HG03103 (cell line): Measurements from ENCODE around the gene TGM2.
"Not testable (repeated sequence)": the region's sequence is repeated elsewhere in the genome, so short reads cannot be mapped to it uniquely, and the experiment has no call there.

Source experiments
- ATAC-seq: cut with Tn5 transposase; IDR thresholded peaks from one replicate; pipeline ENCODE4 v1.9.1; 2021; ENCODE audit warnings: low read depth; ENCODE audit not compliant: unreplicated experiment

TGM2 gene

GRCh38 chr20:38120625-38120988, 44.5 kb downstream of the TGM2 start:
- ATAC-seq, result no peak

- ATAC-seq, result no peak
Observed at GRCh38 chr20:38119446-38119845, 45.6 kb downstream of the TGM2 start.

GRCh38 chr20:38117635-38118034, 47.4 kb downstream of the TGM2 start:
- no peak for ATAC-seq

- ATAC-seq, result no peak
Observed at GRCh38 chr20:38117205-38117604, 47.9 kb downstream of the TGM2 start.

GRCh38 chr20:38116409-38117165, 48.5 kb downstream of the TGM2 start:
- ATAC-seq, result no peak

GRCh38 chr20:38115896-38116295, 49.2 kb downstream of the TGM2 start:
- no peak for ATAC-seq

- no peak for ATAC-seq
Observed at GRCh38 chr20:38115205-38115604, 49.9 kb downstream of the TGM2 start.

GRCh38 chr20:38114353-38114791, 50.7 kb downstream of the TGM2 start:
- ATAC-seq, result no peak

GRCh38 chr20:38113401-38114325, 51.4 kb downstream of the TGM2 start:
- no peak for ATAC-seq

GRCh38 chr20:38112930-38113294, 52.2 kb downstream of the TGM2 start:
- no peak for ATAC-seq

- ATAC-seq, result no peak
Observed at GRCh38 chr20:38112261-38112929, 52.7 kb downstream of the TGM2 start.

- ATAC-seq, result no peak
Observed at GRCh38 chr20:38111366-38112232, 53.5 kb downstream of the TGM2 start.

- ATAC-seq, result no peak
Observed at GRCh38 chr20:38110525-38111178, 54.4 kb downstream of the TGM2 start.

GRCh38 chr20:38109591-38110524, 55.2 kb downstream of the TGM2 start:
- no peak for ATAC-seq

- ATAC-seq, result no peak
Observed at GRCh38 chr20:38108986-38109541, 56.0 kb downstream of the TGM2 start.

GRCh38 chr20:38108438-38108985, 56.6 kb downstream of the TGM2 start:
- ATAC-seq, result no peak

GRCh38 chr20:38107916-38108315, 57.2 kb downstream of the TGM2 start:
- ATAC-seq, result not testable (repeated sequence)

- not testable (repeated sequence) for ATAC-seq
Observed at GRCh38 chr20:38107386-38107785, 57.7 kb downstream of the TGM2 start.
